Common myeloid progenitor, CD34-positive (primary cell): ENCODE data around the gene OR2A12.
"Not testable (repeated sequence)": the region's sequence is repeated elsewhere in the genome, so short reads cannot be mapped to it uniquely, and the experiment has no call there.

Experiments used
- CTCF ChIA-PET: fragments of 350-600 bp; sonication (Branson Sonifier 250); formaldehyde crosslinking; loops from one replicate; lab custom pipeline; 2021; ENCODE audit warnings: antibody characterized with exemption; lab: Charles Lee
- POLR2A ChIA-PET: fragments of 350-600 bp; sonication (Branson Sonifier 250); formaldehyde crosslinking; loops from one replicate; lab custom pipeline; 2021; ENCODE audit warnings: antibody characterized with exemption; lab: Charles Lee
- DNase-seq, 3 donors: peaks; one replicate each; pipeline versions ENCODE4 v3.0.0 to v3.0.0-alpha.2; 2013
- H3K27ac ChIP-seq, 2 experiments: 1 replicate in 1 of 2; 2 replicates in 1 of 2; pipeline ENCODE4 v1.7.0; 2013; ENCODE audit warnings: inconsistent platforms in 2 of 2, low read length in 2 of 2, mild to moderate bottlenecking in 2 of 2, low read depth in 1 of 2, moderate library complexity in 1 of 2; ENCODE audit not compliant: severe bottlenecking in 2 of 2, insufficient read depth in 1 of 2, poor library complexity in 1 of 2
- H3K27me3 ChIP-seq, 5 experiments: replicated peaks in 2 of 5; 1 replicate in 3 of 5; 2 replicates in 2 of 5; pipeline versions ENCODE4 v1.6.1 to v1.7.0; 2013; ENCODE audit warnings: low read length in 4 of 5, mild to moderate bottlenecking in 2 of 5, moderate library complexity in 2 of 5, inconsistent platforms in 1 of 5; ENCODE audit not compliant: insufficient read depth in 5 of 5, control insufficient read depth in 4 of 5
- H3K36me3 ChIP-seq, 4 experiments: 1 replicate in 2 of 4; 2 replicates in 2 of 4; pipeline versions ENCODE4 v1.6.1 to v1.7.0; 2013; ENCODE audit warnings: low read length in 3 of 4, control low read depth in 1 of 4, mild to moderate bottlenecking in 1 of 4; ENCODE audit not compliant: control insufficient read depth in 4 of 4, insufficient read depth in 4 of 4
- H3K4me1 ChIP-seq, 4 experiments: 1 replicate in 3 of 4; 2 replicates in 1 of 4; pipeline versions ENCODE4 v1.6.1 to v1.7.1; 2013; ENCODE audit warnings: low read length in 3 of 4, mild to moderate bottlenecking in 3 of 4, control low read depth in 1 of 4, inconsistent platforms in 1 of 4, moderate library complexity in 1 of 4; ENCODE audit not compliant: control insufficient read depth in 4 of 4, insufficient read depth in 4 of 4; ENCODE audit errors: control extremely low read depth in 1 of 4
- H3K4me3 ChIP-seq, 7 experiments: 1 replicate in 4 of 7; 2 replicates in 3 of 7; pipeline versions ENCODE4 v1.5.1 to v1.7.0; 2013; ENCODE audit warnings: mild to moderate bottlenecking in 7 of 7, low read length in 6 of 7, moderate library complexity in 6 of 7, inconsistent platforms in 2 of 7, low read depth in 2 of 7, control low read depth in 1 of 7; ENCODE audit not compliant: insufficient read depth in 4 of 7, control insufficient read depth in 1 of 7; ENCODE audit errors: extremely low read depth in 1 of 7
- H3K9me3 ChIP-seq, 5 experiments: 1 replicate in 4 of 5; 2 replicates in 1 of 5; pipeline versions ENCODE4 v1.6.1 to v1.7.1; 2013; ENCODE audit warnings: low read length in 4 of 5, mild to moderate bottlenecking in 2 of 5, inconsistent platforms in 1 of 5, low read depth in 1 of 5, moderate library complexity in 1 of 5; ENCODE audit not compliant: control insufficient read depth in 4 of 5, insufficient read depth in 2 of 5; ENCODE audit errors: control extremely low read depth in 1 of 5
- WGBS: methylation state at CpG from one replicate; pipeline ENCODE4 v1.1.5; 2013; ENCODE audit not compliant: insufficient coverage; 5-methylcytosine and 5-hydroxymethylcytosine counted together

OR2A12 gene

DNA sequence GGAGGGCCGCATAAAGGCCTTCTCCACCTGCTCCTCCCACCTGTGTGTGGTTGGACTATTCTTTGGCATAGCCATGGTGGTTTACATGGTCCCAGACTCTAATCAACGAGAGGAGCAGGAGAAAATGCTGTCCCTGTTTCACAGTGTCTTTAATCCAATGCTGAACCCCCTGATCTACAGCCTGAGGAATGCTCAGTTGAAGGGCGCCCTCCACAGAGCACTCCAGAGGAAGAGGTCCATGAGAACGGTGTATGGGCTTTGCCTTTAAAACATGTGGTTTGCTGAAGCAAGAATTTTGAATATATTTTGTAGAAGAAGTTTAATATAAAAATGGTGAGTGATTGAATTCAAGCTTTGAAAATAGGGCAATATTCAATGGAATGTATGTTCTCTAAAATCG, 24.2 kb downstream of the OR2A12 start:
- no peak overlapping the region for H3K27ac ChIP-seq
- H3K36me3 ChIP-seq = no peaks in the 10 kb centered on the region
- no peak overlapping the region for H3K4me3 ChIP-seq
- H3K27me3 ChIP-seq = no peaks in the 10 kb centered on the region
- no peaks in the 10 kb centered on the region for H3K9me3 ChIP-seq
- ChIA-PET CTCF (no interaction called here), POLR2A (no interaction called here)
- DNase-seq = no peak
- 94% methylated on average over 4 of the region's 5 CpGs for WGBS
- no peaks in the 10 kb centered on the region for H3K4me1 ChIP-seq

DNA sequence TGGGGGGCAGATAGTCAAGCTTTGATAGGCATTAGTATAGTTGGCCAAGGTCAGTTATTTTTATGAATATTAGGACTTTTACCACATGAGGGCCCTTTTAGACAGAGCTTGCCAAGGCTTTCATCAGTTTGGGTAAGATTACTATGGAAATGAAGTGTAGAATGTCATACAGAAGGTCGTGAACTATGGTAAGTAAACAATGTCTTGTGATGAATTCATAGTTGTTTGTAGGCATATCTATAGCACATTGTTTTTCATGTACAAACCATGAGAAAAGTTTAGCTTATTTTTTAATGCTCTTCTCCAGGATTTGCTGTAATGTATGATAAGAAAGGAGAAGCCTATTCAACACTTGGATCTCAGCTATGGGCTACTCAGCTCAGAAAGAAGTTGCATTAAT, 27.6 kb downstream of the OR2A12 start:
- no peak overlapping the region for H3K4me3 ChIP-seq
- POLR2A ChIA-PET = no interaction called here
- no peaks in the 10 kb centered on the region for H3K27me3 ChIP-seq
- no peaks in the 10 kb centered on the region for H3K9me3 ChIP-seq
- H3K4me1 ChIP-seq = no peaks in the 10 kb centered on the region
- no peak overlapping the region for H3K27ac ChIP-seq
- WGBS = 83% methylated on average over 1 of the region's 1 CpG
- no peak for DNase-seq
- CTCF ChIA-PET = no interaction called here
- H3K36me3 ChIP-seq = no peaks in the 10 kb centered on the region

- 96% methylated on average over 8 of the region's 8 CpGs for WGBS
- no peak overlapping the region for H3K4me3 ChIP-seq
- ChIA-PET POLR2A (no interaction called here), CTCF (no interaction called here)
- no peak for DNase-seq
- no peaks in the 10 kb centered on the region for H3K4me1 ChIP-seq
- H3K27ac ChIP-seq = no peak overlapping the region
- no peaks in the 10 kb centered on the region for H3K36me3 ChIP-seq
- H3K9me3 ChIP-seq = no peaks in the 10 kb centered on the region
- H3K27me3 ChIP-seq = no peaks in the 10 kb centered on the region
These were observed 32.3 kb downstream of the OR2A12 start for GRCh38 chr7:144118341-144118740.

DNA sequence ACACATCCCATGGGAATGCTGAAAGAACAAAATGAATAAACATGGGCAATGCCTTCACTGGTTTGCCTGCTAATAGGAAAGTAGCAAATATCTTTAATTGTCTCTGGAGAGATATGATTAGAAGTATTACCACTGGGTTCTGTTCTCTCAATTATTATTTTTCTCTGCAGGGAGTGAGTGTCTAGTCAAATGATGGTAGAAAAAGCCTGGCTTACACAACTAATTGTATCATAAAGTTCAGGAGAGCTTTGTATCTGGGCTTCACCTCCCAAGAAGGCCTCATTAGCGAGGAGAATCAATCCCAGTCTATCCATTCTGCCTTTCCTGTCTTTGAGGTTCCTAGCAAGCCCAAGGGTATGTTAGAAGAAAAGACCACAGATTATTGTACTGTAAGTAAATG, 36.8 kb downstream of the OR2A12 start, which contains the start of gene OR2A14:
OR2A14 (plus strand) TSS at position 301 of the 400 bp plus-strand sequence. CDS start 5,937 bp downstream, outside the sequence.
- CTCF ChIA-PET = no interaction called here

DNA sequence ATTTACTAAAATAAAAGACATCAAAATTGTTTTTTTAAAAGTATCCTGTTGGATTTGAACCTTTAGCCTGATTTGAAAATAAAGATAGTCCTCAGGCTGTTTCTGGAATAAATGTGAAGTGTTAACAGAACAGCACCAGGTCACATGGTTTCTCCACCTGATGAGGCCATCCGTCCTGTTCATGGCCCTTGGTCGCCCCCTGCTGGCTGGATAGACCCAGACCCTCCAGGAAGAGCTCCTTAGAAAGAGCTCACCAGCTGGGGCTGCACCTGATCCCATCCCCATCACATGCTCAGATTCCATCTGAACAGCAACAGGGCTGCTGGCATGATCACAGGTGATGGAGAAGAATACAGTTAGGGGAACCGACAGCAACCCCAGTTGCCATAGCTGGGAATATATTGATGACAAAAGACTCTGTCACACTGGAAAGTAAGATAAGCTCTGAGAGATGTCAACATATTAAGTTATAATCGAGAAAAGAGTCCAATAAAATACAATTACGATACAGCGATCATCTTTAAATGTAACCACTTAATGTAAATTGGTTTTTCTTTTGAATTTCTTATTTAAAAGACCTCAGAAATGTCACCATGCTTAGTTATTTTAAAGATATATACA, 41.7 kb downstream of the OR2A12 start:
- Histone ChIP-seq H3K4me1 (no peaks in the 10 kb centered on the region), H3K27ac (no peak overlapping the region), H3K9me3 (no peaks in the 10 kb centered on the region), H3K4me3 (no peak overlapping the region), H3K36me3 (no peaks in the 10 kb centered on the region), H3K27me3 (no peaks in the 10 kb centered on the region)
- peak; percentile 80 to 87 (median 87) for DNase-seq
- ChIA-PET POLR2A (no interaction called here), CTCF (interaction anchor here (0.6 to 2.9 kb wide), 7 partner anchors 11 to 394 kb away, joined by 3 to 8 read pairs (median 4); no protein-coding TSS in a partner anchor)
- 0% methylated on average over 1 of the region's 6 CpGs for whole genome bisulfite sequencing

More for the DNA sequence above, 36.8 kb downstream of the OR2A12 start, which contains the start of gene OR2A14:
- Histone ChIP-seq H3K27me3 (no peaks in the 10 kb centered on the region), H3K4me3 (no peak within 1 kb of the TSS), H3K27ac (no peak within 1 kb of the TSS), H3K36me3 (no peaks in the 10 kb centered on the region), H3K9me3 (no peaks in the 10 kb centered on the region), H3K4me1 (no peaks in the 10 kb centered on the region)
- WGBS = no CpG with 5 or more reads among the region's 1 CpG
- POLR2A ChIA-PET = no interaction called here
- DNase-seq = no peak

- CTCF ChIA-PET = not testable (repeated sequence)
- WGBS = 97% methylated on average over 9 of the region's 9 CpGs
These were observed 43.5 kb downstream of the OR2A12 start for GRCh38 chr7:144129601-144130000.

GRCh38 chr7:144130730-144131129, 44.7 kb downstream of the OR2A12 start:
- 100% methylated on average over 2 of the region's 2 CpGs for WGBS
- no peaks in the 10 kb centered on the region for H3K9me3 ChIP-seq
- H3K4me3 ChIP-seq = no peak overlapping the region
- no peak for DNase-seq
- POLR2A ChIA-PET = no interaction called here
- CTCF ChIA-PET = no interaction called here
- no peak overlapping the region for H3K27ac ChIP-seq
- no peaks in the 10 kb centered on the region for H3K36me3 ChIP-seq
- no peaks in the 10 kb centered on the region for H3K4me1 ChIP-seq
- no peaks in the 10 kb centered on the region for H3K27me3 ChIP-seq

More at GRCh38 chr7:144129601-144130000, 43.5 kb downstream of the OR2A12 start:
- H3K9me3 ChIP-seq, H3K27ac ChIP-seq, H3K4me3 ChIP-seq, H3K27me3 ChIP-seq, POLR2A ChIA-PET, DNase-seq, H3K36me3 ChIP-seq, H3K4me1 ChIP-seq: not testable (repeated sequence)
